WI38 (cell line): Measurements from ENCODE around the gene MAPK4.

Experiments used
- H3K4me3 ChIP-seq: 2 replicates; pipeline ENCODE4 v1.5.1; 2011; ENCODE audit warnings: low read depth, mild to moderate bottlenecking, control low read depth, low read length
- TF ChIP-seq, protein P1 (sequence below): IDR thresholded peaks from 2 replicates; pipeline ENCODE4 v1.5.1; 2012; ENCODE audit warnings: low read depth, mild to moderate bottlenecking, control low read depth, low read length

The MAPK4 gene

DNA sequence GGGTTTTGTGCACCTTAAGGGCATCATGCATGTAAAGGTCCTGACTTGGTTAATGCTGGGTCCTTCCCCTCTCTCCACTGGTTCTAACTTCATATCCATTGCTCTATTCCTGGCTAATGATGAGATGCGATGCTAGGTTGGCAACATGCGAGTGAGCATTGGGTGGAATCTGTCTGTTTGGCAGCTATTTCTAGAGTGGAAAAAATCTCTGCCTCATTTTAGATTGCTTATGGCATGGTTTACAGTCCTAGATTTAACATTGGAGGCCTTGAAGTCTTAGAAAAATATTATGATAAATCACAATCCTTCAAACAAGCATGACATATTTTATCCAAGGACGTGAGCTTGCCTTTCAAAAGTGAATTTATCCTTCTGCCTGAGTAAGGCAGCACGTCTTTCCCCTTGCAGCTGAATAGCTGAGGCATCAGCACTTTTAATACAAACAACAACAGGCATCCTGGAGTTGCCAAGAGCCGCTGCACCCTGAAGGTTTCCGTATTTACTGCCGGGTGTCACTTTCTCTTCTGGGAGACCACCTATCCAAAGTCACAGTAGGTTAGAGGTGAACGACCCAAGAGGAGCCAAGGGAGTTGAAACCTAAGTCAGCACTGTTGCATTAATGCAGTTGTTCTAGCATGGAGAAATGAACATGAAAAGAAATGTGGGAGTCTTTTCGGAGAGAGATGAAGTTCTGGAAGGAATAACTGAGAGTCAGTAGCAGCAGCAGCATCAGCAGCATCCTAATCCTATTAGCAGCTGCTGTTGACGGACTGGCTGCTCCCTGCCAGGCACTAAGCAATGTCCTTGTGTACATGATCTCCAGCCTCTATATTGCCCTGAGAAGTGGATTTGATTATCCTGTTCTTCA is 78.4 kb downstream of the MAPK4 start:
- TF ChIP-seq, protein P1, sequence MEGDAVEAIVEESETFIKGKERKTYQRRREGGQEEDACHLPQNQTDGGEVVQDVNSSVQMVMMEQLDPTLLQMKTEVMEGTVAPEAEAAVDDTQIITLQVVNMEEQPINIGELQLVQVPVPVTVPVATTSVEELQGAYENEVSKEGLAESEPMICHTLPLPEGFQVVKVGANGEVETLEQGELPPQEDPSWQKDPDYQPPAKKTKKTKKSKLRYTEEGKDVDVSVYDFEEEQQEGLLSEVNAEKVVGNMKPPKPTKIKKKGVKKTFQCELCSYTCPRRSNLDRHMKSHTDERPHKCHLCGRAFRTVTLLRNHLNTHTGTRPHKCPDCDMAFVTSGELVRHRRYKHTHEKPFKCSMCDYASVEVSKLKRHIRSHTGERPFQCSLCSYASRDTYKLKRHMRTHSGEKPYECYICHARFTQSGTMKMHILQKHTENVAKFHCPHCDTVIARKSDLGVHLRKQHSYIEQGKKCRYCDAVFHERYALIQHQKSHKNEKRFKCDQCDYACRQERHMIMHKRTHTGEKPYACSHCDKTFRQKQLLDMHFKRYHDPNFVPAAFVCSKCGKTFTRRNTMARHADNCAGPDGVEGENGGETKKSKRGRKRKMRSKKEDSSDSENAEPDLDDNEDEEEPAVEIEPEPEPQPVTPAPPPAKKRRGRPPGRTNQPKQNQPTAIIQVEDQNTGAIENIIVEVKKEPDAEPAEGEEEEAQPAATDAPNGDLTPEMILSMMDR = no peak
- H3K4me3 ChIP-seq = no peak overlapping the region

DNA sequence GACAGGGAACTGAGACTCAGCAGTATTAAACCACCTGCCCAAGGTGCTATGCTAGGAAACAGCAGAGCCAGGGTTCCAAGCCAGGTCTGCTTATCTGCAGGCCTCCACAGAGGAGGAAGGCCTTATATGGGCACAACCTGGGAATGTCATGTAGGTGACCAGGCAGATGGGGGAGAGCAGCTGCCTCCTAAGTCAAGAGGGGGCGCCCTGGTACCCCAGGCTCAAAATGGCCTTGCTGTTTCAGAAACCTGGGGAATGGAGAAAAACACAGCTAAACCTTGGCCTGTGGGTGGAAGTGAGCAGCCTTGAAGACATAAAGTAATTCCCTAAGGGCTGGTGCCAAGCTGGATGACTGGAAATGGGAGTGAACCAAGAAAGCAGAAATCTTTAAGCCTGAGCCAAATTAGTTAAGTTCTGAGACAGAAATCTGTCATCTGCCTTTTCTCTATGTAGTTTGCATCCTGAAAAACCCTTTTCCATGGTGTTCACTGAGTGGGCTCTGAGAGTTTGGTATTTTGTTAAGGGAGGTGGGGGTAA is 79.1 kb downstream of the MAPK4 start:
- TF ChIP-seq, protein P1 = no peak

DNA sequence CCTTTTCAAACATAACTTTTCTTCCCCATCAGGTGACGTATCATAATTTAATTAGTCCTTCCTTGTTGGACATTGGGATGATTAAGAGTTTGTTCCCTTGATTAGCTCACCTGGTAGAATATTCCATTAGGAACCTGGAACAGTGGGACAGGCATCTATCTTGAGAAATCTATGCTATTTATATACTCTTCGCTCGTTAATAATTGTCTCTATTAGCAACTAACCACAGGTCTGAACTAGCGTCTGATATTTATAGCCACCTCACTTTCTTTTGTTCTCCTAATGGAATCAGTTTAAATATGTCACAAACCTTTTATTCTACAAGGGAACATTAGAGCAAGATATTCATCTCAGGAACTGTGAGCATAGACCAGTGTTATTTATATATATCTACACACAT is 79.8 kb downstream of the MAPK4 start:
- no peak overlapping the region for H3K4me3 ChIP-seq
- TF ChIP-seq, protein P1 = no peak

More for the DNA sequence above, 79.1 kb downstream of the MAPK4 start:
- H3K4me3 ChIP-seq = no peak overlapping the region

DNA sequence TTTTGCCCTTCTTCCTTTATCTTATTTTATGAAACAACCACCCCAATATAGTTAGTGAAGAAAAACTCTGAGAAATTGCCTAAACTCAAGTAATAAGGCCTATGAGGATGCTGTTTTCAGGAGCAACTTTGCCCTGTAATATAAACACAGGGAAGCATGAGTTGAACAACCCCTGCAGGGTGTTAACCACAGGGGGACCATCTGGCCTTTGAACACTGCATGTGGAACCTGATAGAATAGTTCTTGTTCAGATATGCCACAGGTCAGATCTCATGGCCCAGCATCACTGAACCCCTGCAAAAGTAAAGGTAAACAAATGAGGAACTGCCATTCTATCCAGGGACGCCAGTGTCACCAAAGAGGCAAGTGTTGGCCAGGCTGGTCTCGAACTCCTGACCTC is 82.6 kb downstream of the MAPK4 start:
- no peak overlapping the region for H3K4me3 ChIP-seq
- TF ChIP-seq, protein P1 = no peak

DNA sequence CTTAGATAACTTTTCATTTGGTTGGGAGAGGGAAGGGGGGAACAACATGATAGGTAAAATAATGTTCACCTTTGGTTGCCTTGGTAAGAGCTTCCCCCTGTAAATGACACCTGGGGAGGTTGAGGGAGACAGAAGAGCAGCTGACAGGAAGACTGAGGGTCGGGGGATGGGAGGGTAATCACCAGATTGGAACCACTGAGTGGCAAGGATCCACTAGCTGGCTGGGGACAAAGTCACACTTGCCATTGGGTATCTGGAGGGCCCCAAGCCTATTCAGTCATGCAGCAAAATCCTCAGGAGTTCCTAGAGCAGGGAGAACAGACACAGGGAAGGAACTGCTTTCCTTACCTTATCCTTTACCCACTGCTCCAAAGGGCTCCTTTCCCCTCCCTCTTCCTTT is 84.3 kb downstream of the MAPK4 start:
- TF ChIP-seq, protein P1 = no peak

DNA sequence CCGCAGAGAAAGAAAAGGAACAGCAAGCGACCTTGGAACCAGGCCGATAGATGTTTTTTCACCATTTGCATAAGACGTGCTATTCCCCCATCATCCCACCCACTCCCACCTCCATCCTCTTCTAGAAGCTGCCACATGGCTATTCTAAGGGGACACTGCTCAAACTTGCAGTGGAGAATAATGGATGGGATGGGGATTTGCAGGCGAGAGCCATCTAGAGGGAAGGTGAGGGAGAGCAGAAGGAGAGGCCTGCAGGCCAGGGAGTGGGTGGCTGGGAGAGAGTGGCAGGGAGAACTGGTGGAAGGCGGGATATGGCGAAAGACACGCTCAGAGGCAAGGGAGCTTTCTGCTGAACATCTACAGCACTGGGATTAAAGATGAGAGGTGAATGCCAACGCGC is 84.9 kb downstream of the MAPK4 start:
- H3K4me3 ChIP-seq = no peak overlapping the region
- TF ChIP-seq, protein P1 = no peak

More for the DNA sequence above, 84.3 kb downstream of the MAPK4 start:
- no peak overlapping the region for H3K4me3 ChIP-seq

DNA sequence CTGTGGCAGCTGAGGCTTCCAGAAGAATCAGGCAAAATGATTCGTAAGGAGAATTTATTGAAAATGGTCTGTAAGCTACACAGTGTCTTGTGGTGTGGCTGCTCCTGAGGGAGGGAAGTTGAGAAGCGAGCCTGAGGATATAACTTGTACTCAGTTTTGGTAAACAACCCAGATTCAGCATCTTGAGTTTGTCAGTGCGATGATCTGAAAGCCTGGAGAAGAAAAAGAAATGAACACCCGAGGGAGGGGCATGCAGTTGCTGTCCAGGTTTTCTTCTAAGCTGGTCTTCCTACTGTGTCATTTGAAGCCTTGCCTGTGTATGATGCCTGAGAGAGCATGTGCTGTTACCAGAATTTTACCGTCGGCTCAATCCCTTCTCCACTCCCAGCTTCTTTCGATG is 87.3 kb downstream of the MAPK4 start:
- TF ChIP-seq, protein P1 = no peak
- no peak overlapping the region for H3K4me3 ChIP-seq
